HG03469 (cell line): ENCODE measurements around the gene AFAP1.

Experiments used
- ATAC-seq: cut with Tn5 transposase; IDR thresholded peaks from one replicate; pipeline ENCODE4 v1.9.1; 2021; ENCODE audit warnings: mild to moderate bottlenecking, moderate library complexity, moderate number of reproducible peaks; ENCODE audit not compliant: unreplicated experiment

AFAP1 gene

DNA sequence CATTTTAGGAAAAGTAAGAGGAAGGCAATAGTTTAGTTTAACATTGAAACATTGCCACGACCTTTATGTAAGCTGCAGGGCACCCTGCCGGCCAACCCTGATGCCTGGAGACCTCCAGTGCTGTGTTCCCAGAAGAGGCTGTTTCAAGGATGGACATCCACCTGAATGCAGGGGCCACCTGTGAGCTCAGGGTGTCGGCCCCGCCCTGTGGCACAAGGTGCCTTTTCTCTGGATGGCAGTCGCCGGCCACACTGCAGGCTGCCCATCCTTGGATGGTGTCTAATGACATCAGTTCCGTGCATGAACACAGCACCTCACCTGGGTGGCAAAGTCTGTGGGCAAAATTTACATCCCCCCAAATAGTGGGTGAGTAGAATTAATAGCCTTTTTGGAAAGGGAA, 180.0 kb downstream of the AFAP1 start:
- no peak for ATAC-seq

DNA sequence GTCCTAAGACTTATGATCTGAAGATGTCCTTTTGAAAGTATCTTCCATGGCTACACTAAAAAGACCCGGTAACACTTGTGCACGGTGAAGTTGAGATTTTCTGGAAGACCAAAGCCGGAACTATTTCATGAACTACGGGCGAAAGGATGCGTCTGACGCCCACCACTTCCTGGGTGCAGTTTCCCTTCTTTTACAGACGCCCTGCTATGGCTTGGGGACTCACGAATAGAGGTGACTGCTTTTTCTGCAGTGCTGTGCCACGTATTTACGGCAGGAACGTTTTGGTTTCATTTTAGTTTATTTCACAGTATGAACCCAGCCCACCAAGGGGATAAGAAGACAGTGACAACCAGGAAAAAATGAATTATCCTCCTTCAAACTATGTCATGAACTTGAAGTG, 180.4 kb downstream of the AFAP1 start:
- peak; percentile 59 for ATAC-seq

DNA sequence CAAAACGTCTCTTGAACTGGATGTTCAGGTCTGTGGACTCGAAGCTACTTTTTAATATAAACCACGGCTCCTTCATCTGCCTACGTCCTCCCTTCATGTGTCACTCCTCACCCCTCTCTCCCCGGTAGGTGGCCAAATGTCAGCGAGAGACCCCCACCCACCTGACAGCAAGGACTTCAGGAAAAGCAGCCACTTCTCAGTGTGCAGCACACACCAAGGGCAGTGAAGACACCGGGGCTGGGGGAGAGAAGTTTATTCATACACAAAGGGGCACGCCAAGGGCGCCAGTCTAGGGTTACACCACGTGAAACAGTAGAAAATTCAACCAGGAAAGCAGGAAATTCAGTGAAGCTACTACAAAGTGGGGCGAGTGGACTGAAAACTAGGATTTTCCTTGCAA, 181.2 kb downstream of the AFAP1 start:
- ATAC-seq = no peak

- no peak for ATAC-seq
Observed at GRCh38 chr4:7757501-7758471, 181.9 kb downstream of the AFAP1 start.

GRCh38 chr4:7756561-7757355, 182.9 kb downstream of the AFAP1 start:
- no peak for ATAC-seq

- ATAC-seq = no peak
Observed at GRCh38 chr4:7756071-7756470, 183.6 kb downstream of the AFAP1 start.

DNA sequence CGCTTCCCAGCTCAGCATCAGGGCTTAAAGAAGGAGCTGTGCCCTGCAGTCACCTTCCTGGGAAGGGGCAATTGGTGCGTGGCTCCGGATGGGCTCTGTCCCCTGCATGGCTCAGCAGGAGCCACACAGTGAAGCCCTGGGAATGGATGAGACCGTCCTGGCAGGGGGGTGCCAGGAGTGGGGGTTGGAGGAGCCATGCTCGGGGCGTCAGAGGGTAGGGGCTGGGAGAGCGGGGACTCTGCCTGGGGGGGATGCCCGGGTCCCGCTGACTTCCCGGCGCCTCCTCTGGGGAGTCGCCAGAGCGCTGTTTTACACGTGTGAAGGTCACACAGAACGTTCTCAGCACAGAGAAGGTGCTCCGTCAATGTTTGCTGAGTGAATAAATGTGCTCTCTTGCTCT, 184.1 kb downstream of the AFAP1 start:
- no peak for ATAC-seq

GRCh38 chr4:7754565-7755262, 184.9 kb downstream of the AFAP1 start:
- ATAC-seq = no peak

DNA sequence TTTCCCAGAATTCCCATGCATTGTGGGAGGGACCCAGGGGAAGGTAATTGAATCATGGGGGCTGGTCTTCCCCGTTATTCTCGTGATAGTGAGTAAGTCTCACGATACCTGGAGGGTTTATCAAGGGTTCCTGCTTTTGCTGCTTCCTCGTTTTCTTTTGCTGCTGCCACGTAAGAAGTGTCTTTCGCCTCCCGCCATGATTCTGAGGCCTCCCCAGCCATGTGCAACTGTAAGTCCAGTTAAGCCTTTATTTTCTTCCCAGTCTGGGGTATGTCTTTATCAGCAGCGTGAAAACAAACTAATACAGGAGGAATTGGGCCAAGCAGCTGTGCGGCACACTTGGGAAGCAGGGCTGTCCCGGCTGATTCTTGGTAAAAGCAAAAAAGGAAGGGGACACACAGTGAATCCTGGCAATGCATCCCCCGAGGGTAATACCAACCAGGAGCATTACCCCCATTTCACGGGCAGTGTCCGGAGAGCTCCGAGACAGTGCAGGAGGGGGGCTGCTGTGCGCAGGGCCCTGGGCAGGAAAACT, 185.7 kb downstream of the AFAP1 start:
- no peak for ATAC-seq

DNA sequence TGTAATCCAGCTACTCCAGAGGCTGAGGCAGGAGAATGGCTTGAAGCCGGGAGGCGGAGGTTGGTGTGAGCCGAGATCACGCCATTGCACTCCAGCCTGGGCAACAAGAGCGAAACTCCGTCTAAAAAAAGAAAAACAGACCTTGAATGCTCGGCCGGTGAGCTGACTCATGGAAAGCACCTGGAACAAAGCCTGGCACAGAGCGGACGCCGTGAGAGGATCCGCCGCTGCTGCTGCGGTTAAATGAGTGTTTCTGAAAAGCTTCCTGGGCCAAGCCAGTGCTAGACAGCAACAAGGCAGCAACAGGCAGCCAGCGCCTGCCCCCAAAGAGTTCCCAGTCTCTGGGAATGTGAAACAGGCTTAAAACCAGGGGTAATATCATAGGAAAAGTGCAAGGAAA, 186.4 kb downstream of the AFAP1 start:
- ATAC-seq = no peak

DNA sequence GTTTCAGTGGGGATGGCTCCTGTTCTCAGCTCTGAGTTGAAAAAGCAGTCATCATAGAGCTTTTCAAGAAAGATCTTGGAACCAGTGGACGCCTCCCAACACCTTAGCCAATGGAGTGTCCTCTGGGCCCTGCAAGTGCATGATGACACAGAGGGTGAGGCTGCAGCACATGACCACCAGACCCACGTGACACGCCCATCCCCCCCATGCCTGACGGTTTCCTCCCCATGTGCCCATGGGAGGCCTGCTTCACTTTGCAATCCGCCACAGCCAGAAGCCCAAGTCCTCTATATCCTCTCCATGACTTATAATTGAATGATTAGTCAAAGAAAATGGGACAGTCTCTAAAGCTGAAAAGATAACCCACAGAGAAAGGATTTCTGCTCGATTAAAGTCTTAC, 187.0 kb downstream of the AFAP1 start:
- ATAC-seq = no peak

DNA sequence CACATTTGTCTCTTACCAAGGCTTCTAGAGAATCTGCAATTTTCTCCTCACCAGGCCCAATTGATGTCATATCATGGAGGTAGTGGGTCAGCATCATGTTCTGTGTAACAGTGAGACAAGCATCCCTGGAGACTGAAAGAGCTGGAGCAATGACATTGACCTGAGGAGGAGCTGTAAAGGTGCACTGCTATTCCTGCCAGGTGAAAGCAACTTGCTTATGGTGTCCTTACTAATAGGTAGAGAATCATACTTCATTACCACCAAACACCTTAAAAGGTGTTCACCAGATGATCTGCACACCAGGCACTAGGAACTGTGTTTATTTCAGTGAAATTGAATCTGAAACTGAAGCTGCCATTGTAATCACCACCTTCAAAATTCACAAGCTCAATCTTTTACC, 188.7 kb downstream of the AFAP1 start:
- no peak for ATAC-seq

DNA sequence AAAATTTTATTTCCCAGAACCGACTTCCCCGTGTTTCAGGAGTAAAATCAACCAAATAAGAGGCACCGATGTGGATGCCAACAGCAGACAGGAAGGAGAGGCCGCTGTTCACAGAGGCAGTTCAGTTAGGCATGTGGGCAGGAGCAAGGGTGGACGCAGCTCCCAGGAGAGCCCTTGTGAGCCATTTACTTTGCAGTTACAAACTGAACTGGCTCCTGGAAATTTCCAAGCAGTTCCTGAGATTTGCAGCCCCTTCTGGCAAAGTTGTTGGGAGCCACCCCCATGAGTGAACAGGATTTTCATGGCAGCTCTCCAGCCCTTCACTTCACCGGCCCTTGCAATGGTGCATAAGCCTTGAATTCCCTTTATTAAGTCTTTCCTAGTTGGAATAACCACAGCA, 189.1 kb downstream of the AFAP1 start:
- ATAC-seq = no peak

DNA sequence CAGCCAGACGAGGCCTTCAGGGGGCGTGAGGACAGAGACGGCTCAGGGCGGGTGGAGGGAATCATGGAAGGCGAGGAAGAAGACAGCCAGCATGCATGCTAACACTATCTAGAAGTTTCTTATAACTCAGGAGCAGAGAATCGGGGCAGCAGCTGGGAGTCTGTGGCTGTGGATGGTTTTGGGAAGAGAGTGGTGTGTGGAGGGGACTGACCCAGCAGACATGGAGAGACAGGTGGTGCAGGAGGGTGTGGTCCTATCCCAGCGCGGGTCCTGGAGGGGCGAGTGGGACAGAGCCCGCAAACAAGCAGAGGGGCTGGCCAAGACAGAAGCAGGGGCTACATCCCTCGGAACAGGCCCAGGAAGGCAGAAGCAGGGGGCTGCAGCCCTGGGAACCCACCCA, 192.1 kb downstream of the AFAP1 start:
- no peak for ATAC-seq

DNA sequence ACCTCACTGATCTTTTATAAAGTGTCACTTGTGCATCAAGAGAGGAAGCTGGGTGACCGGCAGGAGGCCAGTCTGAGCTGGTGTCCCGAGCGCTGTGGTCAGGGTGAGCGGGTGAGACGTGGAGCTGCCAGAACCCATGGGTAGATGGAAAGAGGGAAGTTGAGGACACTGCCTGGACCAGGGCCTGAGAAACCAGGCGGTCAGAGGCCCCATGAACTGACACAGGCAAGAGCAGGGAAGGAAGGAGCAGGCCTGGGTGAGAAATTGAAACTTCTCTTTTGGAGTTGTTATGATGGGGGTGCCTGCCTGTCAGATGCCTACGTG, 192.6 kb downstream of the AFAP1 start:
- ATAC-seq = no peak

- ATAC-seq = no peak
Observed at GRCh38 chr4:7746351-7747061, 193.2 kb downstream of the AFAP1 start.

GRCh38 chr4:7745301-7745885, 194.3 kb downstream of the AFAP1 start:
- ATAC-seq = no peak

GRCh38 chr4:7744142-7744804, 195.4 kb downstream of the AFAP1 start:
- no peak for ATAC-seq

DNA sequence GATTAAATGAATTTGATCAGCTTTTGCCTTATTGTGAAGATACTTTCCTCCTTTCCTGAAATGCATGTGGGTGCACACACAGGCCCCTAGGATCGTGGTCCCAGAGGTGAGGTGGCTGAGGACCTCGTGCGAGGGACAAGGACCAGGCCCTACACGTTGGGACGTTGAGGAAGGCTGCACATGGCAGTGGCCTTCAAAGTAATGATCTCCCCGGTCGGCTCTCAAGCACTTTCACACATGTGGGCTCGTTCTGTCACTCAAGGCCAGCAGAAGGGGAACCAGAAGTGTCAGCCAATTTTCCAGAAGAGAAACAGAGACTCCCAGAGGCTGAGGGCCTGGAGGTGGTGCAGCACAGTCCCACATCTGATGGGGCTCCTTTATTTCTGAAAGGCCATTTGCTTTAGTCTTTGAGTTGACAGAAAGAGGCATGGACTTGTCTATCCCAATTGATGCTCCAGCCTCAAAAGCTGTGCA, 196.8 kb downstream of the AFAP1 start:
- ATAC-seq = no peak
